ENCODE results near the gene ZNF845.
"Not testable (repeated sequence)": the region's sequence is repeated elsewhere in the genome, so short reads cannot be mapped to it uniquely, and the experiment has no call there.

The ZNF845 gene

DNA sequence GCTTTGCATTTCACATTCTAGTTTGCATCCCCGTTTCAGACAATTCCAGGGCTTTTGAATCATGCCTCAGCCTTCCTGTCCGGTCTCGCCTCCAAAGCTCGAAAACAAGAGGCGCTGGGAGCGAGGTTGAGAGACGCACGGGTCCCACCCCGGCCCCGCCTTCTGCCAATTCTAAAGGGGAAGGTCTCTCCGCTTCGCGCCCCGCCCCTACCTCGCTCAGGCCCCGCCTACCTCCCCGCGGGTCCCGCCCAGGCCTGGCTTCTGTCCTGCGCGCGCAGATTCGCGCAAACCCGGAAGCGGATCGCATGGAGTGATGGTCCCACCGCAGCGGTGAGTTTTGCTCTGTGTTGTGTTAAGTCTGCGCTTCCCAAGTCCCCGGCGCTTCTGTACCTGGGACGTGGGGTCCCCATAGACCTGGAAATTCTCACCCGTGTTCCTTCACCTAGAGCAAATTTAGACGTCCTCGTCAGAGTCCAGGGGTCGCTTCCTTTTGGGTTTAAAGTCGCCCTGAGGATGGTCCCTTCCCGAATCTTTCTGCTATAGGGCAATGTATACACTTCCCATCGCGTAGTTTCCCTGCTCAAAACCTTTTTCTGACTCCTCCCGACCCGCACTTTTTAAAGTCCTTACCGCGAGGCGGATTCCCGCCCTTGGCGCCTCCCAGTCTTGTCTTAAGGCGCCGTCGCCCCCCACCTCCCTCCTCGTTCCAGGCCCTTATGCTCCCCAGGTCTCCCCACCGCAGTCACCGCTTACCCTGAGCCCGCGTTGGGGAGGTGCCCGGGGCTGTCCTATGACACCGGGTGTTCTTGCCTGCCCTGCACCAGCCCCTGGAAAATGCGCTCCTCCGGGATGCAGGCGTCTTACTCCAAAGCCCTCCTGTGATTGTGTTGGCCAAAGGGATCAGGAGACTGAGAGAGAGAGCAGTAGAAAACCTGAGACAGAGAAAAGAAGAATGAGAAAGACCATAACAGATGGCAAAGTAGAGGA is at the start of gene ZNF845:
Gene ZNF845 (plus strand): TSS at position 287 of the 987 bp plus-strand sequence. CDS start 7,559 bp downstream, outside the sequence.
- peak; percentile 94 for DNase-seq

DNA sequence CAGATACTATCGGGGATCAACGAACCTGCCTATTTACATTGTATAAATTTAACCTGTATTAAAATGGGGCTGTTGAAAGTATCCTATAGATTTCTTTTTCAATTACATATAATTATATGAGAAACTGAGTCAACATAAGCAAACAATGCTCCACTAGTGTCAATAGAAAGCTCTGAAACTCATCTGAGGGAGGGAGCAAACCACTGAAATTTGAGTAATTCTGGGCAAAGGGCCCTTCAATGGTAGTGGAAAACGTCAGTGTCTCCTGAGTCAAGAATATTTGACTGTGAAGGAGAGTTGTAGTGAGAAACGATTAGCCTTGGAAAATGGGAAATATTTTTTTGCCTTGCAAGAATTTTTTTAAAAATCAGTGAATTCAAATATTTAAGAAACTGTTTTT is 48.5 kb upstream of the ZNF845 start:
- no peak for DNase-seq

DNA sequence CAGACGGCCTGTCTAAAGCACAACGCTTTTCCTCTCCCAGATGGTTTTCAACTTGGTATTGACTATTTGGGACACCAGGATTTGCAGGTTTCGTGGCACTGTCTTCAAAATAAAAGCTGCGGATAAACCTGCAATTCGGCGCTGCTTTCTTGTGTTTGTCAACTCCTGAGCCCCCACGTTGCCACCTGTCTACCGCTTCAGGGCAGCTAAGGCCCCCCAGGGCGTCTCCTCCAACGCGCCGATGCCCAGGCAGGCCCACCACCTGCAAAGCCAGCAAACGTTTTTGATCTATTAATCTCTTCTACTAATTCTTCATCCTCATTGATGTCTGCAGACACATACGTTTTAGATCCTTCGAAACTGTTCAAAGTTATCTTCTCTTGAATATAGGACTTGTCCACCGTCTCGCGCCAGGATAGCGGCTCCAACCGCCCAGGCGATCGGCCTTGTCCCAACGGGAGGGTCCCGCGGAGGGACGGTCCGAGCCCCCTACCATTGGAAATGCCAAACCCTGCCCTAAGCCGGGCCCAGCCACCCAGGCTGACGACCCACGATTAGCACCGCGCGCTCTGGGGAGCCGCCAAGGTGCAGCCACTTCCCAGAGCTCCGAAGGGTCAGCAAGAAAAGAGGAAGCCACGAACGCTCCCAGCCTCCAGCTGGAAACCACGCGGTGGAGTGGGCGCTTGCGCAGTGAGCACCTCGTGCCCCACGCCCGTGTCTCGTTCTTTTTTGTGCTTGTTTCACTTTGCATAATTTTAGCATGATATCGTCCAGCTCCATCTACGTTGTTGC is 42.6 kb upstream of the ZNF845 start:
- no peak for DNase-seq

DNA sequence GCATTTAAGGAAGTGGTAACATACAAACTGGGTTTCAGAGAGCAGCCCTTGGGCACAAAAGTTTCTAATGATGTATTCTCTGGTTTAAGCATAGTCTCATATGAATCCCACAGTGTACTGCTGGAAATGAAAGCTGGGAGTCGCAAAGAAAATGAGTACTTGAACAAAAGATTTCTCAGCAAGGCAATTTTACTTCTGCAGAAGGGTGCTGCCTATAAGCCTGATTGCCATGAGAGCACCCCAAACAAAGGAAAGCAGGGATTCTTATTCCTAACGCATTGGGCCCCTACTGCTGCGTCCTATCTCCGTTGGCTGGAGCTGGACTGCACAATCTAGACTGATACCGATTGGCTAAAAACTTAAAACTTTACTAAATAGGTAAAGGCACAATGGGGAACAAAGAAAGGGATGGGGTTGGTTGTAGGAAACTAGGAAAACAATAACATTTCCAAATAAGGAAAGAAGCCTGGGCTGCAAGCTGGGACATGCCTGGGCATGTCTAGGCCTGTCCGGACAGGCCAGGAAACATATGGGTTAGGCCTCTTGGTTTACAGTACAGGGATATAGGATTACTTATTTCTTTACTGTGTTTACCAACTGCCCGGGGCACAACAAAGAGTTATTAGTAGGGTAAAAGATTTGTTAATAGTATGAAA is 38.6 kb upstream of the ZNF845 start:
- no peak for DNase-seq

DNA sequence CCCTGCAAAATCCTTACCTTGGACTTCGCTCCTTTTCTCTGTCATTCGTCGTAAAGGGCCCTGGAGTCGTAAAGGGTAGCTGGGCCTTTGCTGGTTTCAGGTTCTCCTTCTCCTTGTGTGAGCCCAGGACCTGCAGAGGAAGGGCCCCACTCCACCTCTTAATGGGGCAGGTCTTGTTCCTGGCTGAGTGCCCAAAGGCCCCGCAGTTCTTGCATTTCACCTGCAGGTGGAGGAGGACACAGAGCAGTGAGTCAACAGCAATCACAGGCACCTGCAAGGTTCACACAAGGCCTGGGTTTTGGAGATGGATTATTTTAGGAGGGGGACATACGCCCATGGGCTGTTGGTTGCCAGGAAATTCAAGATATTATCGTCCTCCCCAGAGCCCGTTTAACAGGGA is 32.2 kb upstream of the ZNF845 start:
- peak; percentile 15 for DNase-seq

DNA sequence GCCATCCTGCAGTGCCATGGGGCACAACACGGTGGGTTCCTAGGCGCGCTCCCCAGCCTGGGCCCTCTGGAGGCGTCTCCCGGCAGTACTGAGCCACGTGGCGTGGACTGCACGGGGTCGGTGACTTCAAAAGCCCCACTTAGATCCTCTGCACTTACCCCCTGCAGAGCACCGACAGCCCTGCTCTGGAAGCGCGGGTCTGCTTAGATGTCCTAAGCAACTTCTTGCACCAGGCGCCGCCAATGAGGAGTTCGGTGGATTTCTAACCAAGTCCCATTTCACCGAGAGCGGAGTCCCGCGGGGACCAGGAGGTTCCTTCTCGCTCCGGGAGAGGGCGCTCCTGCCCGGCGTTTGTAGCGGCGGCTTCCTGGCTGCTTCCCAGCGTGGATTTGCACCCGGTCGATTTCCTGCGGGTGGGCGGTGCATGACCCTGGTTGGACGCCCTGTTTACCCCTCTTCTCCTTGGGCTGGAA is 25.2 kb upstream of the ZNF845 start:
- DNase-seq = no peak

DNA sequence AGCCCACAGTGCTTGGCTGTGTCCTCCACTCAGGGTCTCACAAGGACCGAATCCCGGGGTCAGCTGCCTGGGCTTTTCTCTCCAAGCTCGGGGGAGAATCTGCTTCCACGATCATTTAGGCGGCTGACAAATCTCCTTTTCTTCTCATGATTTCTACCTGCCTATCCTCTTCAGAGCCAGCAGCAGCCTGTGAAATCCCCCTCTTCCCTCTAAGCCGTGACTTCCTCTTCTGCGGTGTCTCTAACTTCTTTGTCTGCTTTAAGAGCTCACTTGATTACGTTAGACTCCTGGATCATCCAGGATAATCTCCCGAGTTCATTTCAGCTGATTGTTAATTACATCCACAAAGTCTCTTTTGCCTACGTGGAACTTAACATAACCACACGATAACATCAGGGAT is 22.5 kb upstream of the ZNF845 start:
- no peak for DNase-seq

DNA sequence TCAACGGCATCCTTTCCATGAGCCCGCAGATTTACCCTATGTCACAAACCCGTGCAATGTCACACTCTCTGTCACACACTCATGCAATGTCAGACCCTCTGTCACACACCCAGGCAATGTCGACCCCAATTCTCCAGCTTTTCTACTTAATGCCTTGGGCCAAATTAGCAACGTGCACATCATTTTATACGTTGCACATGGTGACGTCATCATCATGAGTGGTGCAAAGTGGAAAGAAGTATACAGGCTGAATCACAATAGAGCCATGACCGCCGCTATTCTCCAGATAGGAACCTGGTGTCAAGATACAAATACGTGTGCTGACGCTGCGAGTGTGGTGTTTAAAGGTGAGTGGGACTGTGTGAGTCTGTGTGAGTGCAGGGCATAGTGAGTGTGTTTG is 21.7 kb upstream of the ZNF845 start:
- no peak for DNase-seq

DNA sequence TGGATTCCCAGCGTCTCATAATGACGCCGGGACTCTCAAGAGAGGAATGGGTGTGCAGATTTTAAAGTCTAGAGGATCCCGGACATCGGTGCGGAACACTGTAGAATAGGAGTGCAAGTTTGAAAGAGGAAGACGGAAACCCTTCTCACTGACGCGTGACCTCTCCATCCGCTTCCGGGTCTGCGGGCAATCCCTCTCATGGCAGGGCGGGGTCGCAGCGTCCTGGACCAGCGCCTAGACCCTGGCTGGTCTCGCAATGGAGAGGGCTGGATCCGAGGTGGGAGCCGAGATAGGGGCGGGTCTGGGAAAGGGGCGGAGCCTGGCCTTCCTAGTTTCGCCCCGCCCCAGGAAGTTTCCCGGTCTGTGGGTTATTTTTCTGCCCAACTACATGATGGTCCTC is 4.6 kb upstream of the ZNF845 start:
- DNase-seq = no peak

DNA sequence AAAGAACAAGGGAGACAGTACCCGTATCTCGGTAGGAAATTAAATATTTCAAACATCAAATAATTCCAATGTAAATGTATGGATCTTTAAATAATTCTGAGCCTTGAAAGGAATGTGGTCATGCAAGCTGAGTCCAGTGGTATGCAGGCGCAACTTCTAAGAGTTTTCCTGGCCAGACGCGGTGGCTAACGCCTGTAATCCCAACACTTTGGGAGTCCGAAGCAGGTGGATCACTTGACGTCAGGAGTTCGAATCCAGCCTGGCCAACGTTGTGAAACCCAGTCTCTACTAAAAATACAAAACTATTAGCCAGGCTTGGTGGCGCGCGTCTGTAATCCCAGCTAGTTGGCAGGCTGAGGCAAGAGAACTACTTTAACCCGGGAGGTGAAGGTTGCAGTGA is 1.1 kb upstream of the ZNF845 start:
- no peak for DNase-seq

DNA sequence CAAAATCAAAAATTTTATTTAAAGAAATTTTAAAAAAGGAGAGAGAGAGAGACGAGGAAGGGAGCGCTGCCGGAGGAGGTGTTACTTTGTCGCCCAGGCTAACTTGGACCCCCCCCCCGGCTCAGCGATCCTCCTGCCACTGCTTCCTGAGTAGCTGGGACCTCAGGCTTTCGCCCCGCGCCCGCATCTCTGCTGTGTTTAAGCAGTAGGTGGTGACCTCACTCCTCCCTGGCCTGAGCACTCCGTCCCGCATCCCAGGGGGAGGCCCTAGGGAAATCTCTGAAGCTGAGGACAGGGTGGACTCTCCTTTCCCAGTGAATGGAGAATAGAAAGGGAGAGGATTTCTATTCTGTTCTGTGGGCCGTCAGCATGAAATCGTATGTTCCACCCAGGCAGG is 485 bp upstream of the ZNF845 start:
- peak; percentile 33 for DNase-seq

DNA sequence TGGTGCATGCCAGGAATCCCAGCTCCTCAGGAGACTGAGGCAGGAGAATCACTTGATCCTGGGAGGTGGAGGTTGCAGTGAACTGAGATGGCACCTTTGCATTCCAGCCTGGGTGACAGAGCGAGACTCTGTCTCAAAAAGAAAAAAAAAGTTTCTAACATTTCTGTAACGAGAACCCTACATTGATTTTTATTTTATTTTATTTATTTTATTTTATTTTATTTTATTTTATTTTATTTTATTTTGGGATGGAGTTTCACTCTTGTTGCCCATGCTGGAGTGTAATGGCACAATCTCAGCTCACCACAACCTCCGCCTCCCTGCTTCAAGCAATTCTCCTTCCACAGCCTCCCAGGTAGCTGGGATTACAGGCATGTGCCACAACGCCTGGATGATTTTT is 10.9 kb downstream of the ZNF845 start:
- DNase-seq = not testable (repeated sequence)

DNA sequence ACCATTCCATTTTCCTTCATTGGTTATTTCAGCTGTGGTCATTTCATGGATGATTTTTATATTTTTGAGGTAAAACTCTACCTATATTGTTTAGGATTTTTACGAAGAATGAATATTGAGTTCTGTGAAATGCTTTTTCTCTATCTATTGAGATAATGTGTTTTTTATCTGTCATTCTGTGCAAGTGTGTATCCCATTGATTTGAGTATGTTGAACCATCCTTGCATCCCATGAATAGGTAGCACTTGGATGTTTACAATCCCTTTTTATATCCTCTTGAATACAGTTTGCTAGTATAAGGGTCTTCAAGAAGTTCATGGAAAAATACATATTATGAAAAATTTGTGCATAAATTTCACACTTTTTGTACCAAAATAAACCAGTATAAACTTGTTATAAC is 22.2 kb downstream of the ZNF845 start:
- no peak for DNase-seq

DNA sequence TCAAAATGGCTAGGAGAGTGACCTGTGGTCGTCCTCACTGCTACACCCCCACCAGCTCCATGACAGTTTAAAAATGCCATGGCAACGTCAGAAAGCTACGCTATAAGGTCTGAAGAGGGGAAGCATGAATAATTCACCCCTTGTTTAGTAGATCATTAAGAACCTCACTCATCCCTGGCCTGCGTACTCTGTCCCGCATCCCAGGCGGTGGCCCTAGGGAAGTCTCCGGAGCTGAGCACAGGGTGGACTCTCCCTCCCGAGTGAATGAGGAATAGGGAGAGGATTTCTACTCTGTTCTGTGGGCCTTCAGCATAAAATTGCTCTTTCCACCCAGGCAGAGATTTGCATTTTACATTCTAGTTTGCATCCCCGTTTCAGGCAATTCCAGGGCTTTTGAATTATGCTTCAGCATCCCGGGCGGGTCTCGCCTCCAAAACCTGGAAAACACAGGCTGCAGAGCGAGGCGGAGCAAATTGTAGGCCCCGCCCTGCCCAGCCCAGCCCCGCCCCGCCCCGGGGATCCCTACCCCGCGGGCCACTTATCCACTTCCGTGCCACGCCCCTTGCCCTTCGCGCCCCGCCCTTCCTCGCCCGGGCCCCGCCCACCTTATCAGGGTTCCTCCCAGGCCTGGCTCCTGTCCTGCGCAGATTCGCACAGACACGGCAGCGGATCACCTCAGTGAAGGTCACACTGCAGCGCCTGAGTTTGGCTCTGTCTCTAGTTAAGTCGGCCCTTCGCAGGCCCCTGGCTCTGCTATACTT is 24.5 kb downstream of the ZNF845 start:
- DNase-seq = no peak

DNA sequence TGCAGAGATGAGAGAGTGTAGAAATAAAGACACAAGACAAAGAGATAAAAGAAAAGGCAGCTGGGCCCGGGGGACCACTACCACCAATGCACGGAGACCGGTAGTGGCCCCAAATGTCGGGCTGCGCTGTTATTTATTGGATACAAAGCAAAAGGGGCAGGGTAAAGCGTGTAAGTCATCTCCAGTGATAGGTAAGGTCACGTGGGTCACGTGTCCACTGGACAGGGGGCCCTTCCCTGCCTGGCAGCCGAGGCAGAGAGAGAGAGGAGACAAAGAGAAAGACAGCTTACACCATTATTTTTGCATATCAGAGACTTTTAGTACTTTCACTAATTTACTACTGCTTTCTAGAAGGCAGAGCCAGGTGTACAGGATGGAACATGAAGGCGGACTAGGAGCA is 26.5 kb downstream of the ZNF845 start:
- not testable (repeated sequence) for DNase-seq

DNA sequence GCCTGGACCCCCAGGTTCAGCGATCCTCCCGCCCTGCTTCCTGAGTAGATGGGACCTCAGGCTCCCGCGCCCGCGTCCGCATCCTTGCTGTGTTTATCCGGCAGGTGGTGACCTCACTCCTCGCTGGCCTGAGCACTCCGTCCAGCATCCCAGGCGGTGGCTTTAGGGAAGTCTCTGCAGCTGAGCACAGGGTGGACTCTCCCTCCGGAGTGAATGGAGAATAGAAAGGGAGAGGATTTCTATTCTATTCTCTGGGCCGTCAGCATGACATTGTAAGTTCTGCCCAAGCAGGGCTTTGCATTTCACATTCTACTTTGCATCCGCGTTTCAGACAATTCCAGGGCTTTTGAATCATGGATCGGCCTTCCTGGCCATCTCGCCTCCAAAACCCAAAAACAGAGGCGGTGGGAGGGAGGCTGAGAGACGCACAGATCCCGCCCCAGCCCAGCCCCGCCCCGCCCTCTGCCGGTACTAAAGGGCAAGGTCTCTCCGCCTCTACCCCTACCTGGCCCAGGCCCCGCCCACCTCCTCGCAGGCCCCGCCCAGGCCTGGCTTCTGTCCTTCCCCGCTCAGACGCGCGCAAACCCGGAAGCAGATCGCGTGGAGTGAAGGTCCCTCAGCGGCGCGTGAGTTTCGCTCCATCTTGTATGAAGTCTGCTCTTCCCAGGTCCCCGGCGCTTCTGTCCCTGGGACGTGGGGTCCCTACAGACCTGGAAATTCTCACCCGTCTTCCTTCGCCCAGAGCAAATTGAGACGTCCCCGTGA is 31.8 kb downstream of the ZNF845 start, which contains the start of gene ZNF525:
Gene ZNF525 (plus strand): TSS at position 572 of the 765 bp plus-strand sequence. CDS start 6,577 bp downstream, outside the sequence.
- peak; percentile 96 for DNase-seq

DNA sequence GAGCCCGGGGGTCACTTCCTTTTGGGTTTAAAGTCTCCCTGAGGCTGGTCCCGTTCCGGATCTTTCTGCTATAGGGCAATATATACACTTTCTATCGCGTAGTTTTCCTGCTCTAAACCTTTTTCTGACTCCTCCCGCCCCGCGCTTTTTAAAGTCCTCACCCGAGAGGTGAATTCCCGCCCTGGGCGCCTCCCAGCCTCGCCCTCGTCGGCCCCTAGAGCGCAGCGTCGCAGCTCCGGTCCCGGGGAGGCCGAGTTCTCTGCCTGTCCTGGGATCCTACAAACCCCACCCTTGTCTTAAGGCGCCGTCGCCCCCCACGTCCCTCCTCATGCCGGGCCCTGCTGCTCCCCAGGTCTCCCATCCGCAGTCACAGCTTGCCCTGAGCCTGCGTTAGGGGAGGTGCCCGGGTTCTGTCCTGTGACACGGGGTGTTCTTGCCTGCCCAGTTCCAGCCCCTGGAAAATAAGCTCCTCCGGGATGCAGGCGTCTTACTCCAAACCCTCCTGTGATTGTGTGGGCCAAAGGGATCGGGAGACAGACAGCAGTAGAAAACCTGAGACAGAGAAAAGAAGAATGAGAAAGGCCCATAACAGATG is 32.4 kb downstream of the ZNF845 start:
- DNase-seq = peak; percentile 26

DNA sequence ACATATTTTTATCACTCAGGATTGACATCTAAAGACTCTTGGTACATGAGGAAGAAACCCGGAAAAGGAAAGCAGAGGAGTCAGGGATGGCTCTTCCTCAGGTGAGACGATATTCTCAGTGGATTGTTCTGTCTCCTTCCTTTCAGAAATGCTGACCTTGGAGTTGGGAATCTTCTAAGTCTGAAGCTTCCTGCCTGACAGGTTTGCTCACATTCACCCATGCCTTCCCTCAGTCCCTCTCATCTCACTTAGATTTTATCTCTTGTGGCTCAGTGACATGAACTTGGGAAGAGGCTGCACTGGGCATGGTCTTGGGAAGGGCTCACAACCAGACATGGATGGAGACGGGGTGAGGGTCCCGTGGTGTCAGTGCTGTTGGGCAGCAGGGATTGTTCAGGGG is 38.6 kb downstream of the ZNF845 start:
- no peak for DNase-seq

DNA sequence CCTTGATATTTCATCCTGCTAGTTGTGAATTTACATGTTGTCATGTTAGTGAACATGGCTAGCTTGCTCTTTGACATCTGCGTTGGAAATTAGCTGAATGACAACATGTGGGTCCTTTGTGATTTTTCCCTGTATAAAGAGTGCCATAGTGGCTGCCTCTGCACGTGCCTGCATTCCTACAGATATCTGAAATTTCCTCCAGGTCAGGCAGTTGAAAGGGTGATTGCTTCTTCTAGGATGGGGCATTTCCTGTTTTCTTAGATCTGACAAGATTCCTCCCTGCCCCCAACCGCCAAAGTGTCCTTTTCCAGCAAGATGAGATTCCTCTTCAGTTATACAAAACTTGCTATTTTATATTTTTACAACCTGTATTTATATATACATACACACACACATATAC is 40.7 kb downstream of the ZNF845 start:
- no peak for DNase-seq

DNA sequence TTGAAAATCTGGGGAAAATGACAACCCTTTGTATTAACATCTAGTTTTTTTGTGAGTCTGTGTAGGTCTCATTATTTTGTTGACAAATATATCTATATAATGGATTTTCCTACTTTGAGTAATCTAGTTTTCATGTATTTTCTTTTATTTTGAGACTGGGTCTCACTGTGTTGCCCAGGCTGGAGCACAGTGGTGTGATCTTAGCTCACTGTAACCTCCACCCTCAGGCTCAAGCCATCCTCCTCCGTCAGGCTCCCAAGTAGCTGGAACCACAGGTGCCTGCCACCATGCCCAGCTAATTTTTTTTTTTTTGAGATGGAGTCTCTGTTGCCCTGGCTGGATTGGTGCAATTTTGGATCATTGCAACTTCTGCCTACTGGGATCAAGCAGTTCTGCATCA is 41.2 kb downstream of the ZNF845 start:
- no peak for DNase-seq

DNA sequence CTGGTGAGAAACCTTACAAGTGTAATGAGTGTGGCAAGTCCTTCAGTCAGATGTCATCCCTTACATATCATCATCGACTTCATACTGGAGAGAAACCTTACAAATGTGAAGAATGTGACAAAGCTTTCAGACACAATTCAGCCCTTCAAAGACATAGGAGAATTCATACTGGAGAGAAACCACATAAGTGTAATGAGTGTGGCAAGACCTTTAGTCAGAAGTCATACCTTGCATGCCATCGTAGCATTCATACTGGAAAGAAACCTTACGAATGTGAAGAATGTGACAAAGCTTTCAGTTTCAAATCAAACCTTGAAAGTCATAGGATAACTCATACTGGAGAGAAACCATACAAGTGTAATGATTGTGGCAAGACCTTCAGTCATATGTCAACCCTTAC is 47.8 kb downstream of the ZNF845 start:
- DNase-seq = no peak
